HAP-1 (cell line): ENCODE results near the gene TMEM86B.
"Not testable (repeated sequence)": the region's sequence is repeated elsewhere in the genome, so short reads cannot be mapped to it uniquely, and the experiment has no call there.

Experiments used
- DNase-seq, 2 experiments: peaks; one replicate each; pipeline ENCODE4 v3.0.0-alpha.2; 2016 to 2020; ENCODE audit warnings: low spot score in 2 of 2
- H3K27me3 ChIP-seq: fragments of 250-450 bp; sonication (Bioruptor Pico); 2 replicates; pipeline ENCODE4 v1.5.1; 2020; ENCODE audit warnings: low read depth, mild to moderate bottlenecking, moderate library complexity
- H3K36me3 ChIP-seq: fragments of 250-450 bp; sonication (Bioruptor Pico); replicated peaks from 2 replicates; pipeline ENCODE4 v1.5.1; 2020; ENCODE audit warnings: mild to moderate bottlenecking
- H3K4me1 ChIP-seq: fragments of 250-450 bp; sonication (Bioruptor Pico); 2 replicates; pipeline ENCODE4 v1.5.1; 2020; ENCODE audit warnings: mild to moderate bottlenecking
- H3K4me3 ChIP-seq: fragments of 250-450 bp; sonication (Bioruptor Pico); 2 replicates; pipeline ENCODE4 v1.5.1; 2020; ENCODE audit warnings: mild to moderate bottlenecking, moderate library complexity
- H3K9me3 ChIP-seq: fragments of 250-450 bp; sonication (Bioruptor Pico); 2 replicates; pipeline ENCODE4 v1.5.1; 2020; ENCODE audit warnings: mild to moderate bottlenecking, moderate library complexity
- in situ Hi-C: fragments of 300-500 bp; cut with MboI; formaldehyde crosslinking; loops from 3 replicates; pipeline ENCODE4 v1.14.3; 2020; ENCODE audit warnings: low sequenced_read_pairs, inconsistent platforms, mixed read lengths

TMEM86B gene

GRCh38 chr19:55226788-55227187 is 1.8 kb downstream of the TMEM86B start:
- Histone ChIP-seq H3K9me3 (no peaks in the 10 kb centered on the region), H3K36me3 (peaks cover 16% of the 10 kb centered on the region), H3K4me1 (no peaks in the 10 kb centered on the region), H3K27me3 (no peaks in the 10 kb centered on the region), H3K4me3 (no peak overlapping the region)
- in situ Hi-C loops: no loop called here
- no peak for DNase-seq

- in situ Hi-C loops: no loop called here
Observed at GRCh38 chr19:55226273-55226672, 2.3 kb downstream of the TMEM86B start.

GRCh38 chr19:55225415-55225958 is 3.1 kb downstream of the TMEM86B start:
- no peak for DNase-seq
- in situ Hi-C loops: no loop called here
- Histone ChIP-seq H3K27me3 (no peaks in the 10 kb centered on the region), H3K9me3 (no peaks in the 10 kb centered on the region), H3K36me3 (peaks cover 9% of the 10 kb centered on the region), H3K4me3 (no peak overlapping the region), H3K4me1 (no peaks in the 10 kb centered on the region)

More at GRCh38 chr19:55226273-55226672, 2.3 kb downstream of the TMEM86B start:
- H3K9me3 ChIP-seq: no peaks in the 10 kb centered on the region
- no peaks in the 10 kb centered on the region for H3K4me1 ChIP-seq
- H3K36me3 ChIP-seq: peaks cover 11% of the 10 kb centered on the region
- H3K4me3 ChIP-seq: no peak overlapping the region
- no peaks in the 10 kb centered on the region for H3K27me3 ChIP-seq
- DNase-seq: no peak

GRCh38 chr19:55224679-55225414 is 3.7 kb downstream of the TMEM86B start:
- DNase-seq, H3K4me3 ChIP-seq, in situ Hi-C loops, H3K36me3 ChIP-seq, H3K27me3 ChIP-seq, H3K4me1 ChIP-seq, H3K9me3 ChIP-seq: not testable (repeated sequence)

- no peak for DNase-seq
- H3K36me3 ChIP-seq: peaks cover 9% of the 10 kb centered on the region
- no peaks in the 10 kb centered on the region for H3K9me3 ChIP-seq
- in situ Hi-C loops: no loop called here
- no peaks in the 10 kb centered on the region for H3K27me3 ChIP-seq
- H3K4me1 ChIP-seq: no peaks in the 10 kb centered on the region
- H3K4me3 ChIP-seq: no peak overlapping the region
Observed at GRCh38 chr19:55224038-55224665, 4.4 kb downstream of the TMEM86B start.

- Histone ChIP-seq H3K36me3 (peaks cover 9% of the 10 kb centered on the region), H3K4me3 (no peak overlapping the region), H3K9me3 (no peaks in the 10 kb centered on the region), H3K4me1 (no peaks in the 10 kb centered on the region), H3K27me3 (no peaks in the 10 kb centered on the region)
- no peak for DNase-seq
- in situ Hi-C loops: no loop called here
Observed at GRCh38 chr19:55223291-55224037, 5.1 kb downstream of the TMEM86B start.

GRCh38 chr19:55220525-55220924 is 8.0 kb downstream of the TMEM86B start:
- in situ Hi-C loops: no loop called here
- H3K36me3 ChIP-seq: no peaks in the 10 kb centered on the region
- peak in 1 of 2 experiments; percentile 53 for DNase-seq

GRCh38 chr19:55216461-55217198 is 11.9 kb downstream of the TMEM86B start:
- Histone ChIP-seq H3K4me3 (peak overlapping the region; percentile 50), H3K27me3 (no peaks in the 10 kb centered on the region), H3K4me1 (peaks cover 9% of the 10 kb centered on the region), H3K36me3 (no peaks in the 10 kb centered on the region), H3K9me3 (no peaks in the 10 kb centered on the region)
- DNase-seq: peak; percentile 75 to 94
- in situ Hi-C loops: loop anchor here (10.0 kb wide), 1 partner anchor 198 kb away; no protein-coding TSS in a partner anchor

More at GRCh38 chr19:55220525-55220924, 8.0 kb downstream of the TMEM86B start:
- H3K27me3 ChIP-seq: no peaks in the 10 kb centered on the region
- no peak overlapping the region for H3K4me3 ChIP-seq
- H3K9me3 ChIP-seq: no peaks in the 10 kb centered on the region
- peaks cover 7% of the 10 kb centered on the region; the same call in 1 of the 2 replicates for H3K4me1 ChIP-seq

- in situ Hi-C loops: loop anchor here (10.0 kb wide), 1 partner anchor 201 kb away; no protein-coding TSS in a partner anchor
Observed at GRCh38 chr19:55213547-55213946, 15.0 kb downstream of the TMEM86B start.

GRCh38 chr19:55212447-55212846 is 16.1 kb downstream of the TMEM86B start:
- in situ Hi-C loops: loop anchor here (10.0 kb wide), 1 partner anchor 202 kb away; no protein-coding TSS in a partner anchor
- H3K36me3 ChIP-seq: no peaks in the 10 kb centered on the region
- peak; percentile 78 to 90 for DNase-seq
- no peaks in the 10 kb centered on the region for H3K27me3 ChIP-seq
- H3K4me1 ChIP-seq: peaks cover 18% of the 10 kb centered on the region
- H3K4me3 ChIP-seq: no peak overlapping the region
- H3K9me3 ChIP-seq: no peaks in the 10 kb centered on the region

More at GRCh38 chr19:55213547-55213946, 15.0 kb downstream of the TMEM86B start:
- Histone ChIP-seq H3K9me3 (no peaks in the 10 kb centered on the region), H3K4me3 (no peak overlapping the region), H3K36me3 (no peaks in the 10 kb centered on the region), H3K4me1 (peaks cover 18% of the 10 kb centered on the region), H3K27me3 (no peaks in the 10 kb centered on the region)
- no peak for DNase-seq

GRCh38 chr19:55209693-55210472 is 18.7 kb downstream of the TMEM86B start:
- Histone ChIP-seq H3K9me3 (no peaks in the 10 kb centered on the region), H3K4me1 (peaks cover 11% of the 10 kb centered on the region), H3K27me3 (no peaks in the 10 kb centered on the region), H3K36me3 (no peaks in the 10 kb centered on the region), H3K4me3 (no peak overlapping the region)
- DNase-seq: peak; percentile 41 to 46
- in situ Hi-C loops: loop anchor here (10.0 kb wide), 1 partner anchor 205 kb away; no protein-coding TSS in a partner anchor

GRCh38 chr19:55208880-55209692 is 19.5 kb downstream of the TMEM86B start, which contains the start of gene PTPRH:
Gene PTPRH (minus strand): TSS chr19:55209501. CDS start chr19:55209433, 68 bp downstream.
- in situ Hi-C loops: no loop called here
- H3K4me3 ChIP-seq: no peak within 1 kb of the TSS

More at GRCh38 chr19:55208880-55209692, 19.5 kb downstream of the TMEM86B start, which contains the start of gene PTPRH:
- H3K27me3 ChIP-seq: no peaks in the 10 kb centered on the region
- DNase-seq: peak in 1 of 2 experiments; percentile 33
- H3K36me3 ChIP-seq: no peaks in the 10 kb centered on the region
- H3K9me3 ChIP-seq: no peaks in the 10 kb centered on the region
- H3K4me1 ChIP-seq: peaks cover 11% of the 10 kb centered on the region
